HG03159 (cell line): ENCODE data around the gene BMS1.
"Not testable (repeated sequence)": the region's sequence is repeated elsewhere in the genome, so short reads cannot be mapped to it uniquely, and the experiment has no call there.

Experiments used
- ATAC-seq: cut with Tn5 transposase; IDR thresholded peaks from one replicate; pipeline ENCODE4 v1.9.1; 2021; ENCODE audit warnings: mild to moderate bottlenecking, moderate library complexity; ENCODE audit not compliant: unreplicated experiment

Gene BMS1, protein sequence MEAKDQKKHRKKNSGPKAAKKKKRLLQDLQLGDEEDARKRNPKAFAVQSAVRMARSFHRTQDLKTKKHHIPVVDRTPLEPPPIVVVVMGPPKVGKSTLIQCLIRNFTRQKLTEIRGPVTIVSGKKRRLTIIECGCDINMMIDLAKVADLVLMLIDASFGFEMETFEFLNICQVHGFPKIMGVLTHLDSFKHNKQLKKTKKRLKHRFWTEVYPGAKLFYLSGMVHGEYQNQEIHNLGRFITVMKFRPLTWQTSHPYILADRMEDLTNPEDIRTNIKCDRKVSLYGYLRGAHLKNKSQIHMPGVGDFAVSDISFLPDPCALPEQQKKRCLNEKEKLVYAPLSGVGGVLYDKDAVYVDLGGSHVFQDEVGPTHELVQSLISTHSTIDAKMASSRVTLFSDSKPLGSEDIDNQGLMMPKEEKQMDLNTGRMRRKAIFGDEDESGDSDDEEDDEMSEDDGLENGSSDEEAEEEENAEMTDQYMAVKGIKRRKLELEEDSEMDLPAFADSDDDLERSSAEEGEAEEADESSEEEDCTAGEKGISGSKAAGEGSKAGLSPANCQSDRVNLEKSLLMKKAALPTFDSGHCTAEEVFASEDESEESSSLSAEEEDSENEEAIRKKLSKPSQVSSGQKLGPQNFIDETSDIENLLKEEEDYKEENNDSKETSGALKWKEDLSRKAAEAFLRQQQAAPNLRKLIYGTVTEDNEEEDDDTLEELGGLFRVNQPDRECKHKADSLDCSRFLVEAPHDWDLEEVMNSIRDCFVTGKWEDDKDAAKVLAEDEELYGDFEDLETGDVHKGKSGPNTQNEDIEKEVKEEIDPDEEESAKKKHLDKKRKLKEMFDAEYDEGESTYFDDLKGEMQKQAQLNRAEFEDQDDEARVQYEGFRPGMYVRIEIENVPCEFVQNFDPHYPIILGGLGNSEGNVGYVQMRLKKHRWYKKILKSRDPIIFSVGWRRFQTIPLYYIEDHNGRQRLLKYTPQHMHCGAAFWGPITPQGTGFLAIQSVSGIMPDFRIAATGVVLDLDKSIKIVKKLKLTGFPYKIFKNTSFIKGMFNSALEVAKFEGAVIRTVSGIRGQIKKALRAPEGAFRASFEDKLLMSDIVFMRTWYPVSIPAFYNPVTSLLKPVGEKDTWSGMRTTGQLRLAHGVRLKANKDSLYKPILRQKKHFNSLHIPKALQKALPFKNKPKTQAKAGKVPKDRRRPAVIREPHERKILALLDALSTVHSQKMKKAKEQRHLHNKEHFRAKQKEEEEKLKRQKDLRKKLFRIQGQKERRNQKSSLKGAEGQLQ

DNA sequence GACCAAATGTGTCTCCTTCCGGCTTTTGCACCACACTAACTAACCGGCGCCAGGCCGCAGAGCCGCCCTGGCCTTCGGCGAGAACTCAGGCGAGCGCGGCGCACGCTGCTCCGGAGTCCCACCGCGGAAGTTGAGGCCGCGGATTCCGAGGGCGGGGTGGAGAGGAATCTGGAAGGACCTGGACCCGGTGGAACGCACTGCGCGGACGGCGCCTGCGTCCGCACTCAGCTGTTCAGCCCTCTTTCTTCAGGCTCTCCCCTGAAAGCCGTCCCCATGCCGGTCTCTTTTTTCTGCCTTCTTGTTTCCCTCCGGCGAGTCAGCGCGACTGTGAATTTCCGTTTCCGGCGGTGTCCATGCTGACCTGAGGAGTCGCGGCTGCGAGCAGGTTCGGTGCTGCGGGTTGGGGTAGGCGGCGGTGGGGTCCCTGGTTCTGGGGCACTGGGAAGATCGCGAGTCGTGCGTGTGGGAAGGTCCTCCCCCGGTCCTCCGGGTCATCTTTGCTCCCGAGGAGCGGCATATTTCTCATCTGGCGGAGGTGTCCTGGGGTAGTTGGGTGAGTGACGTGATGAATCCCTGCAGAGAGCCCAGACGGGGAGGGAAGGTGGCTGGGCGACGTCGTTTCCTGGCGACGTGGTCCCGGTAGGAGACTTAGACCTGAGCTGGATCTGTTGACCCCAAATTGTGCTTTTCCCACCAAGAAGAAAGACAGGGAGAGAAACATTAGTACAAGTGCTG is at the start of gene BMS1:
TSS of gene BMS1 (plus strand) at position 350 of the 735 bp plus-strand sequence. CDS start 1,600 bp downstream, outside the sequence.
- ATAC-seq, result peak; percentile 98

DNA sequence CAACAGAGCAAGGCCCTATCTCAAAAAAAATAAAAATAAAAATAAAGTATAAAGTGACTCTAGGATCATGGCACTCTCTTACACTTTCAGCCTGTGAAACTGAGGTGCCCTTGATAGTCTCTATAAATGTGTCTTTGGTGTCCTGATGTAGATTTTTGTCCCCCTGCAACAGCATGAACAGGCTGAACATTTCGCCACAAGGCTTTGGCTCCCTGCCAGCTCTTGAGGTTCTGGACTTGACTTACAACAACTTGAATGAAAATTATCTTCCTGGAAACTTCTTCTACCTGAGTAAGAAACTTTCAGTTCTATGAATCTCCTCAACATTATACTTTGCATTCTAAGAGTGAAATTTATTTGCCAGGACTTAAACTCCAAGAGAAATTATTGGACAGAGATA is 48.1 kb upstream of the BMS1 start:
- no peak for ATAC-seq

DNA sequence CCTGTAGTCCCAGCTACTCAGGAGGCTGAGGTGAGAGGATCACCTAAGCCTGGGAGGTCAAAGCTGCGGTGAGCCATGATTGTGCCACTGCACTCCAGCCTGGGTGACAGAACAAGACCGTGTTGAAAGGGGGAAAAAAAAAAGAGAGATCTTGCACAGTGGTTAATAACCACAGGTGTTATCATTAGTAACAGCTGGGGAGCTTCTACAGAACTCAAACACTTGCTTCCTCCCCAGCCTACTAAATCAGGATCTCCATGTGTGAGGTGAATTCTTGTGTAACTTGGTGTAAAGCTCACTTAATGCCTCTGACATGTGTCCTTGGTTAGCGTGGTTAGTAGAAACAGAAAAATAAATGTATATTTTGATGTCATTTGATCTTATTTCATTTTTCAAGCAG is 43.9 kb upstream of the BMS1 start:
- ATAC-seq, result no peak

DNA sequence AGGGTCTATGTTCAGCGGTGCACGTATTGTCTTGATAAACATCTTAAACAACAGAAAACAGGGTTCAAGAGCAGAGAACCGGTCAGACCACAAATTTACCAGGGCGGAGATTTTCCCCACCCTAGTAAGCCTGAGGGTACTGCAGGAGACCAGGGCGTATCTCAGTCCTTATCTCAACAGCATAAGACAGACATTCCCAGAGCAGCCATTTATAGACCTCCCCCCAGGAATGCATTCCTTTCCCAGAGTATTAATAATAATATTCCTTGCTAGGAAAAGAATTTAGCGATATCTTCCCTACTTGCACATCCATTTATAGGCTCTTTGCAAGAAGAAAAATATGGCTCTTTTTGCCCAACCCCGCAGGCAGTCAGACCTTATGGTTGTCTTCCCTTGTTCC is 41.1 kb upstream of the BMS1 start:
- not testable (repeated sequence) for ATAC-seq

DNA sequence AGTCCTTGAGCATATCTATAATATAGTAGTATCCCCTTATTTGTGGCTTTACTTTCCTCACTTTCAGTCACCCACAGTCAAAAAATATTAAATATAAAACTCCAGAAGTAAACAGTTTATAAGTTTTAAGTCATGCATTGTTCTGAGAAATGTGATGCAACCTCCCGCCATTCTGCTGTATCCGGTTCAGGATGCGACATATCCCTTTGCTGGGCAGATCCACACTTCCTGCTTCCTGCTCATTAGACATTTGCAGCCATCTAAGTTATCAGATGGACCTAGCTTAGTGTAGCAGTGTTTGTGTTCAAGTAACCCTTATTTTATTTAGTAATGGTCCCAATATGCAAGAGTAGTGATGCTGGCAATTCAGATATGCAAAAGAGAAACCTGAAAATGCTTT is 38.9 kb upstream of the BMS1 start:
- ATAC-seq, result no peak

DNA sequence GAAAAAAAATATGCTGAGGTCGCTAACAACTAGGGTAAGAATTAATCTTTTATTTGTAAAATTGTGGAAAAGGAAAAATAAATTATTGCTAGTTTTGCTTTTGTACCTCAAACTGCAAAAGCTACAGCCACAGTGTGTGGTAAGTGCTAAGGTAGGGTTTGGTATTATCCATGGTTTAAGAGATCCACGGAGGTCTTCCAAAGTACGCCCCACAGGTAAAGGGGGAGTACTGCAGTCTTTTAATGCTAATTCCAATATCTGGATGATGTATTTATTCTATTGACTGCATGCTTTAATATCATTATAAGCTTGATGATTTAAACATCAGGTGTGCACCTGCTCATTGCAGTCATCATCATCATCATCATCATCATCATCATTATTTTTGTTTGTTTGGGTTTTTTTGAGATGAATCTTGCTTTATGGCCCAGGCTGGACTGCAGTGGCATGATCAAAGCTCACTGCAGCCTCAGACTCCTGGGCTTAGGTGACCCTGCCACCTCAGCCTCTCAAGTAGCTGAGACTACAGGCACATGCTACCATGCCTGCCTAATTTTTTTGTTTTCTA is 38.4 kb upstream of the BMS1 start:
- no peak for ATAC-seq

DNA sequence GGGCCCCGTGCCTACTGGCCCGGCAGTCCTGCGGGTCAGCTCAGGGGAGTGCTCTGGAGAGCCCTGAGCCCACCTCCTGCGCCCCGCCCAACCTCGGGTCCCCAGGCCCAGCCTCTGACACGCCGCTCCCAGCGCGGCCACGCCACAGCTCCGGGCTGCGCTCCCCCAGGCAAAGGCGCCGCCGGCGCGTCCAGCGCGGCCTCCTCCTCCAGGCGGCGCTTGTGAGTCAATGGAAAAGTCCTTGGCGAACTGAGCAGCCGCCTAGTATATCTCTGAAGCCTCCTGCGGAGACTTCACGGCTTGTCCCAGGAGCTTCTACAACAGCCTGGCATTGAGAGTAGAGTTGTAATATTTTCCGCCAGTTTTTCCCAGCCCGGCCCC is 29.5 kb upstream of the BMS1 start:
- ATAC-seq, result no peak

DNA sequence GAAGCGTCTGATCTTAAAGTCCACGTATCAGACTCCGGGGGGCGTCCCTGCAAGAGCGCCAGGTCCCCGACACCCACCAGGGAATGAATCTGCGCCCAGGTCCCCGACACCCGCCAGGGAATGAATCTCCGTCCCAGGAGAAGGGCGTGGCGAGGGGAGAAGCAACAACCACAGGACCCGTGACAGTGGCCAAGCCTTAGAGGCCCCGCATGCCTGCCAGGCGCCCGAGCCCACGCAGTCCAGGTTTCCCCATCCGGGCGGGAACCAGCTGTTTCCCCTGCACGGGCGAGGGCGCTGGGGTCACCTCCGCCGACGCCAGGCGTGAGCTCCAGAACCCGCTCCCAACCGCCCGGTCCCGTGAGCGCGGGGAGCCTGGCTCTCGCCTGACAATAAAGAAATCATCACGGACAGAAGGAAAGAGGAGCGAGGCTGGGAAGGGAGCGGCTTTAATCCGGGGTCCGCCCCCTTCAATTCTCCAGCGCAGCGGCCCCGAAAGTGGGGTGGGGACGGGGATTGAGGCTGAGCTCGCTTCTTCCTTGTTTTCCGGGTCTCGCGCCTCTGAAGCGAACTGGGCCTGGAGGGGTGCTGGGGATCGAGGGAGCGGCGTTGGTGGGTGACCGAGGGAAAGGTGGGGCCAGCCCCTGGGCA is 29.0 kb upstream of the BMS1 start:
- no peak for ATAC-seq

DNA sequence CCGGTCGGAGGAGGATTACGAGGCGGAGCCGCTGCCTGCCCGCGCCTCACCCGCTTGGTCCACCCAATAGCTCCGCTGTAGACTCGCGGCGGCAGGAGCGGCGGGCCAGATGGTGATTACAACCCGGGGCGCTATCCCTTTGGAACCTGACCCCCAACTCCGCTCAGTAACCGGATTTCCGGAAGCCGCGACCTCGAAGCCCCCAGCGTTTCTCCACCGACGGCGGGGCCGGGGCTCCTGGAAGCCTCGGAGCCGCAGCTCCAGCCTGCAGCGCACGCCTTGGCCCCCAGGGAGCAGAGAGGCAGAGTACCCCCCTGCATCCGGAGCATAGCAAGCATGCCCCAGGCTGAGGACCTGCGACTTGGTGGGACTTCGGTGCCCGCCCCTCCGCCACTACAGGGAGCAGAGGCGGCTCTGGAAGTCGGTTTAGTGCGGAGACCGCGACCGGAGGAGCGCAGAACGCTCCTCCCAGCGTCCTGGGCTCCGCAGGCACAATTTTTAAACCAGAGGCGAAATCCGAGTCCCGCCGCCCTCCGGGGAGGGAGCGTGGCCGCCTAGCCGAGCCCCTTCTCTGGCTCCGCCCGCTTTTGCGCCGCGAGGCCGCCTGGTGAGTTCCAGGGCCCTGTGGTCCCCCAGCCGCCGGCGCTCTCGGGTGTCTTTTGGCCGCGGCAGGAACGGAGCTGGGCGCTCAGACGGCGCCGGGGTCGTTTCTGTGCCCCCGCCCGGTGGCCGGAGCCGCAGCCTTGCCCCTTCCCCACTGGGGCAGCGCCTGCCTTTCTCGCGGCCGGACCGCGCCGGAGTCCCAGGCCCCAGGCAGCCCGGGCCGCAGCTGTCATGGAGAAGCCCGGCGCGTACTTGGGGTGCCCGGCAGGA is 28.2 kb upstream of the BMS1 start:
- ATAC-seq, result no peak

DNA sequence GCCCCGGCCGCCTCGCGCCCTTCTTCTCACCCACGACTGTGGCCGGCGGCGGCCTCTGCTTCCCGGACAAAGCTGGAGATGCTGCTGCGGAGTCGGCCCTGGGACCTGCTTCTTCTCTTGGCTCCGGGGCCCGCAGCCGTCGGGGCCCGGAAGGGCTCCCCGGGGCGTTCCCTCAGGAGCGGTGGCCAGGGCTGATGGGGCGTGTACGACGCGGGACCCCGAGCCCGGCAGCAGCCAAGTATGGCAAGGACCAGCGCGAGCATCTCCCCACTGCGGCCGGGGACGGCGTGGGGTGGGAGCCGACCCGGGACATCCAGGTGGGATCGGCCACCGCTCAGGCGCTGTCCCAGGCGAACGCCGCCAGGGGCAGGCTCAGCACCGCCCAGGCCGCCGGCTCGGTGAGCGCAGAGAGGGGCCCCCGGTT is 27.6 kb upstream of the BMS1 start:
- ATAC-seq, result no peak

DNA sequence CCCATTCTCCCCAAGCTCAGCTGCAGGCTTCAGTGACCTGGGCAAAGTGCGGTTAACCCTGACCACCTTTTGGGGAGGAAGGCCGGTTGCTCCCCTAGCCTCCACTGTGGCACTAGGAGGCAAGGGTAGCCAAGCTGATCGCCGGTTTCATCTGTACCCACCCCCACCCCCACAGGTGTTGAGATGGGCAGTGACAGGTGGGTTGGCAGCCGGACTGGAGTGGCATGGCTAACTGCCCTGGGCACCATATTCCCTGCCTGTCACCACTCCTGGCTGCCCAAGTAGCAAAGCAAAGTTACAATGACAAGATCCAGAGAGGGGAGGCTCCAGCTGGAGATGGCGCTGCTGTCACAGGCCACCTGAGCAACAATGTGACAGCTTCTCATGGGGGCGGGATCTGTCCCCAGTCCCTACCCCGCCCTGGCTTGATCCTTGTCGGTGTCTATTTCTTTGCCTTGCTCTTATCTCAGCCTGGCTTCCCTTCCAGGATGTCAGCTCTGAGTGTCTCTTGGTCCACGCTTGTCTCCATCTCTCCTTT is 27.0 kb upstream of the BMS1 start:
- ATAC-seq, result no peak

DNA sequence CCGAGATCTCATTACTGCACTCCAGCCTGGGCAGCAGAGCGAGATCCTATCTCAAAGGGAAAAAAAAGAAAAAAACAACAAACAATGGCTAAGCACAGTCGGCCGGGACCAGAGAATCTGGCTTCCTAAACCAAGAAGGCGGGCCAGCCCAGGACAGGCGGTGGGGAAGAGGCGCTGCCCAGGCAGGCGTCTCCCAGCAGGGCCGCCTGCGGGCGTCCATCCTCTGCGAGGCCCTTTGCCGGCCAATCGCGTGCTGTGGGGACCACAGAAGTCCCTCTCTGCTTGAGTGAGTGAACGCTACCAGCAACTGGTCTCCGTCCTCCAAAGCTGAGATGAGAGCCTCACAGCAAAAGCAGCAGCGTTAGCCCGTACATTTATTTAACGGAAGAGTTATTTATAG is 14.7 kb upstream of the BMS1 start:
- no peak for ATAC-seq

DNA sequence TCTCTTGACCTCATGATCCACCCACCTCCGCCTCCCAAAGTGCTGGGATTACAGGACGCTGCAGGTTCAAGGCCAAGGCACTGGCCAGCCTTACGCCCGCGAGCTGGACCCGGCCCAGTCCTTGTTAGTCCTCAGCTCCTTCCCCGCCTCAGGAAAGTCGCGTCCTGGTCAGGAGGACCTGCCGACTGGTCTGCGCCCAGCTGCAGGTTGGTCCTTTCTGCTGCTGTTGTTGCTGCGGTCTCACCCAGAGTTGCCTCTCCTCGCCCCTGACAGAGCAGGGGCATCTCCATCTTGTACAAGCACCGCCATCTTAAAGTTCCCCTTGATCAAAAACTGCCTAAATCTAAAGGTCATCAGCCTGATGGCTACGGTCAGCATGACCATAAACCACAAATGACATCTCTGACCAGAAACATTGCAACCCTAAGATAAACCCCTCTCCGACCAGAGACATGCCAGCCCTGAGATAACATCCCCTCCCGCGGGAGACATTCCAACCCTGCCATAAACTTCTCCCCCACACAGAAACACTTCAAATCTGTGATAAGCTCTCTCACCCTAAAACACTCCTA is 13.9 kb upstream of the BMS1 start:
- ATAC-seq, result no peak

DNA sequence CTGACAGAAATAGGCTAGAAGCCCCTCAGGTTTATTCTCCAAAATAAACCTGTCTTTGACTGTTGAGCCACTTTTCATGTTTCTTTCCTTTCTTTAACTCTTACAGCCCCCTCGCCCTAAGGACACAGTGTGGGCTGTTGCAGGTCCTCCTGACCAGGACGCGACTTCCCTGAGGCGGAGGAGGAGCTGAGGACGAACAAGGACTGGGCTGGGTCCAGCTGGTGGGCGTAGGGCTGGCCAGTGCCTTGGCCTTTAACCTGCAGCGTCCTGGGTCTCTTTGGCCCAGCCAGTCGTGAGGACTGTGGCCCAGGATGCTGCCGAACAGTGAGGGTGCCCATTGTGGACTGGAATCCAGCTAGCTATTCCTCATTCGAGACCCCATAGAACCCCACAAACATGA is 13.4 kb upstream of the BMS1 start:
- no peak for ATAC-seq

DNA sequence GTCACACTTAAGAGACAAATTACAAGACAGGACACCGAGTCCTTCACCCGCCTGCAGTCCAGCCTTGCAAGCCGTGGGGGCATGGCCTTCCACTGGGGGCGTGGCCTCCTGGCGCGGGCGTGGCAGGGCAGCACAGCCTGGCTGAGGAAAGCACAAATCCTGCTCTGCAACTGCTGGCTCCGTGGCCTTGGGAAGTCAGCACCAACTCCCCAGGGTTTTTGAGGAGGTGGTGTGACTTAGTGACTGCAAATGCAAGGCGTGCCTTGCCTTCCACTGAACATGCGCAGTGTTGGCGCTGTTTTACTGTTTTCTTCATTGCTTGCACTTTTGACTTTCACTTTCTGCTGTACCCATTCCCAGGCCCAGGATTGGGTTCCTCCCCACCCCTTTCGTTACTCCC is 12.9 kb upstream of the BMS1 start:
- no peak for ATAC-seq

DNA sequence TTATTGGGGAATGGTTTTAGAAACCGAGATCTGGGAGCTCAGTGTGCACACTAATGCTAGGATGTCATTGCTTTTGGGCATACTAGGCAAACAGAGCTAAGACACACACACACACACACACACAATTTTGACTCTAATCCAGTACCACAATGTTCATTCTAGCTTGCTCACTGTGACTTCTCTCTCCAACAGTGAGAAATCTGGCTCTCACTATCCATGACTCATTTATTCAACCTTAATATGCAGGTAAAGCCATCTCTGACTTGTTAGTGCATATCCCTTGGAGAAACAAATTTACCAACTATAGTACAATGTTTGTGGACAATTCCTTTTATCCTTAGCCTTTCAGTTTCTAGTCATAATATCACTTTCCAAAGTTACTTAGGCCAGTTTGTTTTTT is 5.9 kb upstream of the BMS1 start:
- no peak for ATAC-seq

DNA sequence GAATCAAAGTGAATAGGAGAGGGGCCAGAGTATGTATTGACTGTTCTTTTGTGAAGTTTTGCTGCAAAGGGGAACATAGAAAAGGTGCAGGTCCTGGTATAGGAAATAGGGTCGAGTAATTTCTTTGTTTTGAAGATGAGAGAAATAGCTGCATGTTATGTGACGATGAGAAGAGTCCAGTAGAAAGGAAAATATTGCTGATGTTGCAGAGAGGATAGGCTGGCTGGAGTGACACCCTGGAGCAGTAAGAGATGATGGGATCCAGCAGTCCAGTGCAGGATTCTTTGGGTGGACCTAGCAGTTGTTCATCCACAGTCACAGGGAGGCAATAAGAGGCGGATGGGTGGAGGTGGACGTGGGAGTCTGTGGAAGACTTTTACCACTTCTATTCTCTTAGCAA is 2.1 kb upstream of the BMS1 start:
- ATAC-seq, result no peak

DNA sequence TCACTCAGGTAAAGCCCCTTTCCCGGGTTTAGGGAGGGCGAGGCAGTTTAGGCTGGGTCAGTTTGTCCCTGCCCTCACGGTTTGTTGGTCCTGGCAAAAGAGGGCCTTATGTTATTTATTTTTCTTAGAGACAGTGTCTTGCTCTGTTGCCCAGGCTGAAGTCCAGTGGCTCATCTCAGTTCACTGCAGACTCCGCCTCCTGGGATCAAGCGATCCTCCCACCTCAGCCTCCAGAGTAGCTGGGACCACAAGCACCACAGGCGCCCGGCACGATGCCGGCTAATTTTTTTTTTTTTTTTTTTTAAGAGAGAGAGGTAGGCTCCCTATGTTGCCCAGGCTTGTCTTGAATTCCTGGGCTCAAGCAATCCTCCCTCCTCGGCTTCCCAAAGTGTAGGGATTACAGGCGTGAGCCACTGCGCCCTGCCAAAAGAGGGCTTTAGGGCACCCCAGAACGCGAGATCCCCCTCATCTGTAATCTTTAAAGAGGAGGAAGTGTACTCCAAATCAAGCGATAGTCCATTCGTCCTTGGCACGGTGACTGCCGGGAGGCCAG is 626 bp upstream of the BMS1 start:
- no peak for ATAC-seq
